Astrocyte (in vitro differentiated cells and primary cell): Measurements from ENCODE around the gene TKT. TPM values are rescaled to one million over a fixed set of nuclear protein-coding genes. Genes with fewer than 3 reads are reported as not detected.

Experiments
- DNase-seq: peaks from one replicate; pipeline ENCODE4 v3.0.0-alpha.2; 2010; ENCODE audit warnings: low read depth
- FAIRE-seq: peaks from 2 replicates; lab custom pipeline; 2011; peaks lifted over from hg19 to GRCh38; lab: Jason Lieb, UNC
- H2AFZ ChIP-seq: 2 replicates; pipeline ENCODE4 v1.6.0; 2012; ENCODE audit warnings: low read depth, low read length, inconsistent platforms
- H3K27ac ChIP-seq: 2 replicates; pipeline ENCODE4 v1.5.1; 2011; ENCODE audit warnings: low read depth, low read length, inconsistent platforms
- H3K27me3 ChIP-seq: 2 replicates; pipeline ENCODE4 v1.6.0; 2011; ENCODE audit warnings: low read length, inconsistent platforms; ENCODE audit not compliant: insufficient read depth
- H3K36me3 ChIP-seq: 2 replicates; pipeline ENCODE4 v1.5.1; 2011; ENCODE audit warnings: low read length, inconsistent platforms; ENCODE audit not compliant: insufficient read depth
- H3K4me1 ChIP-seq: 2 replicates; pipeline ENCODE4 v1.5.1; 2011; ENCODE audit warnings: low read length, inconsistent platforms; ENCODE audit not compliant: insufficient read depth
- H3K4me2 ChIP-seq: 2 replicates; pipeline ENCODE4 v1.6.0; 2012; ENCODE audit warnings: low read length, inconsistent platforms
- H3K4me3 ChIP-seq: 2 replicates; pipeline ENCODE4 v1.5.1; 2011; ENCODE audit warnings: low read depth, mild to moderate bottlenecking, low read length, inconsistent platforms; ENCODE audit not compliant: insufficient read depth
- H3K79me2 ChIP-seq: 2 replicates; pipeline ENCODE4 v1.6.0; 2012; ENCODE audit warnings: mild to moderate bottlenecking, low read length, inconsistent platforms; ENCODE audit not compliant: insufficient read depth
- H3K9ac ChIP-seq: 2 replicates; pipeline ENCODE4 v1.6.0; 2012; ENCODE audit warnings: mild to moderate bottlenecking, low read length, inconsistent platforms
- H3K9me3 ChIP-seq: 2 replicates; pipeline ENCODE4 v1.5.1; 2012; ENCODE audit warnings: low read depth, mild to moderate bottlenecking, low read length, inconsistent platforms; ENCODE audit not compliant: insufficient read depth
- H4K20me1 ChIP-seq: 2 replicates; pipeline ENCODE4 v1.6.0; 2012; ENCODE audit warnings: low read length, inconsistent platforms; ENCODE audit not compliant: insufficient read depth
- H3K27ac Mint-ChIP-seq: one replicate; pipeline ENCODE4 v1.8.0; 2021; ENCODE audit warnings: mild to moderate bottlenecking, mixed read lengths; ENCODE audit not compliant: unreplicated experiment
- H3K27me3 Mint-ChIP-seq: one replicate; pipeline ENCODE4 v1.8.0; 2021; ENCODE audit warnings: low read depth, mixed read lengths; ENCODE audit not compliant: unreplicated experiment
- H3K36me3 Mint-ChIP-seq: one replicate; pipeline ENCODE4 v1.8.0; 2021; ENCODE audit warnings: low read depth, mixed read lengths; ENCODE audit not compliant: unreplicated experiment
- H3K4me1 Mint-ChIP-seq: one replicate; pipeline ENCODE4 v1.8.0; 2021; ENCODE audit warnings: low read depth, mixed read lengths; ENCODE audit not compliant: unreplicated experiment
- H3K4me3 Mint-ChIP-seq: one replicate; pipeline ENCODE4 v1.8.0; 2021; ENCODE audit warnings: mild to moderate bottlenecking, moderate library complexity, mixed read lengths; ENCODE audit not compliant: unreplicated experiment
- H3K9me3 Mint-ChIP-seq: one replicate; pipeline ENCODE4 v1.8.0; 2021; ENCODE audit warnings: mild to moderate bottlenecking, mixed read lengths; ENCODE audit not compliant: unreplicated experiment
- CTCF ChIP-seq: IDR thresholded peaks from 2 replicates; pipeline ENCODE4 v1.5.1; 2011; ENCODE audit warnings: low read depth, mild to moderate bottlenecking, inconsistent platforms, low read length, moderate library complexity; ENCODE audit not compliant: insufficient read depth
- EZH2 ChIP-seq: IDR thresholded peaks from 2 replicates; pipeline ENCODE4 v1.6.1; 2012; ENCODE audit warnings: mild to moderate bottlenecking, low read length, inconsistent platforms; ENCODE audit not compliant: insufficient read depth
- total RNA-seq: library from RNA; stranded (reverse); gene quantifications from 2 replicates; pipeline ENCODE4 v1.2.1, GENCODE V29; 2021

TKT gene
- total RNA-seq, 1 donor from 2014 or later, result 318 TPM

GRCh38 chr3:53199834-53200233, 56.0 kb downstream of the TKT start:
- Mint-ChIP-seq H3K27ac (no peak overlapping the region), H3K36me3 (peaks cover 5% of the 10 kb centered on the region), H3K4me1 (peaks cover 9% of the 10 kb centered on the region), H3K9me3 (no peaks in the 10 kb centered on the region), H3K27me3 (peaks cover 20% of the 10 kb centered on the region), H3K4me3 (no peak overlapping the region)
- Histone ChIP-seq H3K4me2 (no peak overlapping the region), H2AFZ (no peak overlapping the region), H3K9me3 (no peaks in the 10 kb centered on the region), H3K27ac (no peak overlapping the region), H4K20me1 (no peaks in the 10 kb centered on the region), H3K27me3 (no peaks in the 10 kb centered on the region), H3K9ac (no peak overlapping the region), H3K36me3 (no peaks in the 10 kb centered on the region), H3K4me3 (no peak overlapping the region), H3K4me1 (peaks cover 10% of the 10 kb centered on the region), H3K79me2 (no peaks in the 10 kb centered on the region)
- TF ChIP-seq CTCF, result no peak
- no peak for TF ChIP-seq EZH2
- DNase-seq (no peak), FAIRE-seq (no peak)

- H3K4me1 ChIP-seq, result peaks cover 11% of the 10 kb centered on the region
- no peak for DNase-seq
- Mint-ChIP-seq H3K27ac (no peak overlapping the region), H3K27me3 (peaks cover 20% of the 10 kb centered on the region), H3K9me3 (no peaks in the 10 kb centered on the region), H3K36me3 (peaks cover 3% of the 10 kb centered on the region), H3K4me1 (peaks cover 8% of the 10 kb centered on the region), H3K4me3 (no peak overlapping the region)
- no peak overlapping the region for H3K4me3 ChIP-seq
- no peaks in the 10 kb centered on the region for H3K9me3 ChIP-seq
- H4K20me1 ChIP-seq, result no peaks in the 10 kb centered on the region
- no peaks in the 10 kb centered on the region for H3K27me3 ChIP-seq
- no peak for FAIRE-seq
- no peak overlapping the region for H3K27ac ChIP-seq
- no peak overlapping the region for H3K4me2 ChIP-seq
- H2AFZ ChIP-seq, result no peak overlapping the region
- H3K9ac ChIP-seq, result no peak overlapping the region
- no peaks in the 10 kb centered on the region for H3K36me3 ChIP-seq
- TF ChIP-seq EZH2 (no peak), CTCF (no peak)
- no peaks in the 10 kb centered on the region for H3K79me2 ChIP-seq
Measured at GRCh38 chr3:53198996-53199395, 56.8 kb downstream of the TKT start.

GRCh38 chr3:53198256-53198977, 57.4 kb downstream of the TKT start:
- H3K27ac Mint-ChIP-seq, result no peak overlapping the region
- TF ChIP-seq CTCF, result no peak
- TF ChIP-seq EZH2, result no peak
- Histone ChIP-seq H3K79me2 (no peaks in the 10 kb centered on the region), H3K9ac (no peak overlapping the region), H3K9me3 (no peaks in the 10 kb centered on the region), H3K27me3 (no peaks in the 10 kb centered on the region), H3K27ac (no peak overlapping the region), H4K20me1 (no peaks in the 10 kb centered on the region), H2AFZ (no peak overlapping the region), H3K4me1 (peaks cover 14% of the 10 kb centered on the region), H3K36me3 (no peaks in the 10 kb centered on the region), H3K4me2 (no peak overlapping the region), H3K4me3 (no peak overlapping the region)
- DNase-seq (no peak), FAIRE-seq (no peak)
- peaks cover 20% of the 10 kb centered on the region for H3K27me3 Mint-ChIP-seq
- no peak overlapping the region for H3K4me3 Mint-ChIP-seq
- peaks cover 8% of the 10 kb centered on the region for H3K4me1 Mint-ChIP-seq
- H3K36me3 Mint-ChIP-seq, result peaks cover 3% of the 10 kb centered on the region
- no peaks in the 10 kb centered on the region for H3K9me3 Mint-ChIP-seq
